HG02642 (cell line): ENCODE measurements around the gene SHB.

Source experiments
- ATAC-seq: cut with Tn5 transposase; IDR thresholded peaks from one replicate; pipeline ENCODE4 v1.9.1; 2021; ENCODE audit warnings: mild to moderate bottlenecking; ENCODE audit not compliant: unreplicated experiment, poor library complexity

The SHB gene

DNA sequence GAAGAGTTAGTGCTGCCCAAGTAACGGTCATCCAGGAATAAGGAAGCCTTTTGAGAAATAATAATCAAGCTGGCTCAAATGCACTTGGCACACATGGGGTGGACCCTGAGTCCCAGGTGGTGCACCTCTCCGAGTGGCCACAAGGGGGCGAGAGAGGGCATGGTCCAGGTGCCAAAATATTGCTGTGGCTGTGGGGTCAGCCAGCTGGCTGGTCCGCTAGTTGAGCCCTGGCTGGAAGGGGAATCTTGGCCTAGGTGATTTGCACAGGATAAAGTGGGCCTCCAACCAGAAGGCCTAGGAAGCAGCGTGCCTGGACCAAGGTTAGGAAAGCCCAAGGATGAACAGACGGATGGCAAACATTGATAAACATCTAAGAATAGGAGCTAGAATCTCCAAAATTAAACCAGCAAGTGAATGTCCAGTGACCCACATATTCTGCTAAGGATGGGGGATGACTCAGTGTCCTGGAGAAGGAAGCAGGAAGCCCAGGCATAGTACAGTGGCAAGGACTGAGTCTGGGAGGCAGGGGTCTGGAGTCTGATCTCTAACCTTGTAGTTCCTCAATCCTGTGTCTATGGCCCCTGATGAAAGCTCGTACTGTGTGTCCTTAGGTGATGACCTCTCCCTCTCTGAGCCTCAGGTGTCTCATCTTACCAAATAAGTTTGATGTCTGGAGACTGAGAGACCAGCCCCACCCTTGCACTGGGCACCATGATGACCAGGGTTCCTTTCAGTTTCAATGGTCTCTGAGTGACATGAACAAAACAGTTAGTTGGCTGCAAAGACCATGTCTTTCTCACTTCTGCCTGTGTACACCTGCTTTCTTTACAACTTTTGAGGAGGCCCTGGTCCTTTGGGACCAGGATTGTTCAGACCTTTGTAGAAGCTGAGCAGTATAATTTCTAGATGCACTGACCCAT lies 19.2 kb upstream of the SHB start:
- ATAC-seq, result peak; percentile 54

DNA sequence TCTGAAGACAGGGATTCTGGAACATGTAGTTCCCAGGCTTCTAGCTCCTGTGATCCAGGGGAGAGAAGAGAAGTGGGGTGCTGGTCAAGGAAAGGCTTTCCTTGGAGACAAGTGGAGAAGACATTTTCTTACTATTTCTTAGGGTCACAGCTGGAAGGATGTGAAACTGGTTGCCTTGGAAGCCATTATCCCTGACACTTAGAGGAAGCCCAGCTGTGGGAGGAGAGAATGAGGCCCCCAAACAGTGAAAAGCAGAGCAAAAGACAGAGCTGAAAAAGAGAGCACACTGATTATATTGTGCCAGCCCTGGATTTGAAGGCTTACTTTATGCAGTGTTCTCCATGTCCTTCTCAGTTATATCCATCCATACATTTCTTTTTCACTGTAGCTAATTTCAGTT lies 17.5 kb upstream of the SHB start:
- no peak for ATAC-seq

DNA sequence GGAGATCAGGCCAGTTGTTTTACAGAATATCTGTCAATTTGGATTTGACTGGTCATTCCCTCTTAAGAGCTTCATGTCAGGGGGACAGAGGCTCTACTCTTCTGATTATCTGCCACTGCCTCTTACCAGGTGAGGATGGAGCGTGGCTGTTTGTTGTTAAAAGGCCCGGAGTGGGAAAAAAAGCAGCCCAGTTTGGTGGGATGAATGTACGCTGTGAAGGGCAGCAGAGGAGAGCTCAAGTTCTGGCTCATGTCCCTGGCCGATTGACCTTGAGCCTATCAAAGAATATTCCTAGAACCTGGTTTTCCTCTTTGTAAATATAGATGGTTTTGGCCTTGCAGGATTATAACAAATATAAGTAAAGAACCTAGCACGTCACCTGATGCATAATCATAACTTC lies 16.3 kb upstream of the SHB start:
- ATAC-seq, result no peak

DNA sequence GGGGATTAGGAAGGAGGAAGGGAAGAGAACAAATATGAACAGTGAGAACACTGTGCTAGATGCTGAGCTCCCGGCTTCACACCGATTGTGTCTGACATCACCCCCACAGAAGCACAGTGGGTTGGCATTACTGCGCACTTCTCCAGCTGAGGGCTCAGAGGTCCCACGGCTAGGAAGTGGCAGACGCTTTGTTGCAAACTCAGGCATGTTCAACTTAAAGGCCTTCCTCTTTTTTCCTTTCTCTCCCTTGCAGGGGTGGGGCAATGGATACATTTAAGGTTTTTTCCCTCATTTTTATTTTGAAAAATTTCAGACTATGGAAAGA lies 15.5 kb upstream of the SHB start:
- no peak for ATAC-seq

DNA sequence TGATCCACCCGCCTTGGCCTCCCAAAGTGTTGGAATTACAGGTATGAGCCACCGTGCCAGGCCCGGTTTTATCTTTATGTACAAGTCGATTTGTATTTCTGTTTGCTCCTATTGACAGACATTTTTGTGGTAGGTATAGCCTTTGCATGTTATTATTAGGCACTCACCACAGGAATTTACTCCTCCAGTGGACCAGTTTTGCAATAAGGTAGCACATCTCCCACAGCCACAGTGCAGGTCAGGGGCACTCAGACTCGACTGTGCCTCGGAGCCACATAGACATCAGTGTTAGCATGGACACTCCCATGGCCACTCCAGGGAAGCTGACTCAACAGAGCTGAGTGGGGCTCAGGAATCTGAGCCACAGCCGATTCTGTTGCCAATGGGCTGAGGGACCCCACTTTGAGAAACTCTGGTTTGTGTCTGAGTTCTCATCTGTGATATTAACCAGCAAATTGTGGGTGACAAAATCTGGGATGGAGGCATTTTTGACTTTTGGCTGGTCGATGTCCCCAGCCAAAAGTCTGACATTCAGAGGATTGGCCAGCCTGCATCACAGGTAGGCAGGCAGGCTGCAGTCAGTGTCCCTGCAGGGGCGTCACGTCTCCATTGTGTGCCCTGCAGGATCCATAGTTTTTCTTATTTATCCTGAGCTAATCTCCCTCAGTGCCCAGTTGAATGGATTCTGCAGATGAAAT lies 15.0 kb upstream of the SHB start:
- ATAC-seq, result no peak

DNA sequence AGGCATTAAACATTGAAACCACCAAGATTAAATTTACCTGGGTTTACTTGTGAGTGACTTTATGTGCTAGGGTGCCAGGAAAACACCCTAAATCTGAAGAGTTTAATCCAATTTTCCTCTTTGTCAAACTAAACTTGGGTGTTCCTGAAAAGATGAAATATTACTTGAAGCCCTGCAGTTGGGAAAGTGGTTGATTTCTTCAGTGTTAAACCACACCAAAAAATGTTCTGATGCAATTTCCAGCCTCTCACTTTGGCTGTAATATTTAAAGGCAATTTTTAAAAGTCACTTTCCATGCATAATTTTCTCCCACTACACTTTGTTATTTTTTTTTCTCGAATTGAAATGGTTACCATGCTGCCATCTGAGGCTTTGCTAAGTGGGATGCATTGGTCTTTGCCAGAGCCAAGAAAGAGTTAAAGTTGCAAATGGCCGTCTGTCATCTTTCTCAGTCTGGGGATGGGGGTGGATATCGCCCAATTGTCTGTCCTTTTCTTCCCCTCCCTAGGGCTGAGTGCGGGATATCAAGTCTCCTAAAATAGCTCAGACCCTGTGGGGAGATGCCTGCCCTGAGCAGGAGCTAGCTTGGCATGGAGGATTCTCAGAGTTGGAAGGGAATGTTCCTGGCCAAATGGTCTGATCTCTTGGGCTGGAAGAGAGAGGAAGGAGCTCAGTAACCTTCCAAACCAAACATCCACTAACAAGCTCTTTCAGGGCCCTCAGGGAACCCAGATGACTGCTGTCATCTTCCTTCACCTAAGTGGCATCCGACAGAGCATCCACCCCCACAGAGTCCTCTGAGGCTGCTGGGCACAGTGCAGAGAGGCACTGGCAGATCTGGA lies 13.6 kb upstream of the SHB start:
- no peak for ATAC-seq

DNA sequence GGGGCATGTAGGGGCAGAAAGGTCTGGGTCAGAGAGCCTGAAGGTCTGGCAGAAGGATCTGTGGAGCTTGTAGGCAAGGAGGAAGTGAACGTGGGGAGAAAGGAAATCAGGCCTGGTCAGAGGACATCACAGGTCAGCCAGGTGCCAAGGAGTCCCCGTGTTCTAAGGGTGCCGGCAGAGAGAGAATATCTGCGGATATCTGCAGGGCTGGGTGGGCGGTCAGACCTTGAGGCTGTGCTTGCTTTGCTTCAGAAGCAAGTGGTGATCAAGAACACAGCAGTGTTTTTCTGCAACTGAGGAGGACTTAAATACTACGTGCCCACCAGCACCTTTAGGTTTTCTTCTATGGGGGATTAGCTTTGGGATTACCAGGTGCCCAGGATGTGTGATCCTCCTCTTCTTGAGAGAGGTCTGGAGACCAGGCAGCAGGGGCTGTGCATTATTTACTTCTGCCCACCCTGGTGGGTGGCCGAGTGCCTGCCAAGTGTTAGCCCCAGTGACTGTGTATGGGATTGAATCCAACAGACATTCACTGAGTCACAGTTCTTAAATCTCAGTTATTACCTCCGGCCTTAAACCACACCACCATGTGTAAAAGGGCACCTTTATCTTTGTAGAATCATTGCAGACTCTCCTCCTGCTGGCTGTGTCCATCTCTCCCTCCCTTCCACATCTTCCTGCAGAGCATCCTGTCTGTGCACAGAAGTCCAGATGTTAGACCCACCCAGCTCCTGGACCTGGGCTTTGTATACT lies 12.5 kb upstream of the SHB start:
- no peak for ATAC-seq

DNA sequence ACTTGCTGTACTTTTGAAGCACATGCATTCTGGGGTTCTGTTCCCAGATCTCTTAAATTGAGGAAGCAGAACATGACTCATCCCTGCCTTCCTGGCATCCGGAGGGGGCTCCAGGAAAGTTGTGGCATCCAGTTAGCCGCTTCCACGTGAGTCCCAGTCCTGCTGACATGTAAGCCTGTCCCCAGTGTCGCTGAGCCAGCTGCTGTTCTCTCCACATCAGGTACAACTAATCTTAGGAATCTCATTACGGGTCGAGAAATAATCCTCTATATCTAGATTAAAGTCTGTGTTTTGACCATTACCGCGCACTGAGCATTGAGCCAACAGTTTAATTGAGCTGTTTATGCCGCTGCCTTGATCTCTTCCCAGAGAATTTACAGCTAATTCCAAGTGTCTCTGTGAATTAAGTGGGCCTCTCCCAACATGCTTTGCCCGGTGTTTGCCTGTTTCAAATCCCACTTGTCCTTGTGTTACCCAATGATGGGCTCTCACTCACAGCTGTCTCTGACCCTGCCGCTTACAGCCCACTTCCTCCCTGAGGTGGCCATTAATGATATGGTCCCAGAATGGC lies 10.5 kb upstream of the SHB start:
- no peak for ATAC-seq

DNA sequence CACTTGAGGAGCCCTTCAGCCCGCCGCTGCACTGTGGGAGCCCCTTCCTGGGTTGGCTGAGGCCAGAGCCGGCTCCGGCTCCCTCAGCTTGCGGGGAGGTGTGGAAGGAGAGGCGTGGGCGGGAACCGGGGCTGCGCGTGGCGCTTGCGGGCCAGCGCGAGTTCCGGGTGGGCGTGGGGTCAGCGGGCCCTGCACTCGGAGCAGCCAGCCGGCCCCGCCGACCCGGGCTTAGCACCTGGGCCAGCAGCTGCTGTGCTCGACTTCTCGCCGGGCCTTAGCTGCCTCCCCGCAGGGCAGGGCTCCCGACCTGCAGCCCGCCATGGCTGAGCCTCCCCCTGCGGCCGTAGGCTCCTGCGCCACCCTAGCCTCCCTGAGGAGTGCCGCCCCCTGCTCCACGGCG lies 6.2 kb upstream of the SHB start:
- ATAC-seq, result no peak

DNA sequence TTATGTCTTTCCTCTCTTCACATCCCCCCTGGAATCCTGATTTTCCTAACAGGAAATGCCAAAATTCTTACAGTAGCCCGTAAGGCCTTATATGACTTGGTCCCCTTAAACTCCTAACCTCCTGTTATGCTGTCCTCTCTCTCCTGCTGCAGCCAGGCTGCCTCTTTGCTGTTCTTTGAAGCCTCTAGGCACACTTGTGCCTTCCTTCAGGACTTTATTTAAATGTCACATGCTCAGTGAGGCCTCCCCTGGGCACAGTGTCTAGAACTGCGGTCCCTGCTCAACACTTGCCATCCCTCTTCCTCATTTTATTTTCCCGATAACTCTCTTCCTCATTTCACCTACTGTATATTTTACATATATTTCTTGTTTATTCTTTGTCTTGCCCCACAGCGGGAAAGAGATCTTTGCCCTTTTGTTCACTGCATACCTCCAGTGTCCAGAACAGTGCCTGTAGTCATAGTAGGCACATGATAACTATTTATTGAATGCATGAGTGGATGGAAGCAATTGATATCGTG lies 5.5 kb upstream of the SHB start:
- no peak for ATAC-seq

DNA sequence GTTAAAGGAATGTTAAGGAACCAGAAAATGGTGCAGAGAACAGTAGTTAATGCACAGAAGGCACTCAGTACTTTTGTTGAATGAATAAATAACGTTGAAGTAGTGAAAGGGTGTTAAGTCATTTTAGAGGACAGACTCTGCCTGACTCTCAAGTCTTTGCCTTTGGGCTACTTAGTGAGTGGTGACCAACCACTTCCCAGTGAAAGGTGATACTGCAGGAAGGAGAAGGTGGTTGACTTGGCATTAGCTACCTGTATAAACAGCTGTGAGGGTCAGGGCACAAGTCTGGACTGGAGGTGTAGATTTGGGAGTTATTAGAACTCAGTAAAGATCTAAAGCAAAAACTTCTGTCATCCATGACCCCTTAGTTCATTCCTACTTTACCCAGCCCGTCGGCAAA lies 4.9 kb upstream of the SHB start:
- ATAC-seq, result no peak

DNA sequence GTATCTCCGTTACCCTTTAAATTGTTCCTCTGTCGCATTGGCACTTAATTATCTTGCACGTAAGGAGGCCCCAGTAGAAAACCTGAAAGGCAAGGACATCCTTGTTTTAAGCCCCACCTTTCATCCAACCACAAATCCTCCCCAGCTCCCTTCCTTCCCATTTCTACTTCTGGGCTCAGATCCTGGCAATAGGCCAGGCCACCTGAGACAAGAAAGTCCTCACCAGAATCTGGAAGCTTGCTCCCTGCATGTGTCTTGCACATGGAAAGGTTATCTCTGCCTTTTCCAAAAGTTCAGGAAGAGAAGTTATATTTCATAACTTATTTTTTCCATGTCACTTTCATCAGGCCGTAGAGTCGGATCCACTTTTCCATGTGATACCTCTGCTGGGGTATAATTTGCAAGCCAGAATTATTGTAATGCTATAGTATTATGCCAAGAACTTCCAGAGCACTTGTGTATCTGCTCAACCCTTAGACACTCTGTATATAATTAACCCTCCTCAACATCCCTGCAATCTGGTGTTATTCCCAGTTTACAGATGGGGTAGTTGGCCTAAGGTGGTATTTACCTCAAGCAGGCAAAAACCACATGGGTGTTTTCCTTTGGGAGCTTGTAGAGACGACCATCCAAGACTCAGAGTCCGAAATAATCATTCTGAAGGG lies 2.6 kb upstream of the SHB start:
- no peak for ATAC-seq

DNA sequence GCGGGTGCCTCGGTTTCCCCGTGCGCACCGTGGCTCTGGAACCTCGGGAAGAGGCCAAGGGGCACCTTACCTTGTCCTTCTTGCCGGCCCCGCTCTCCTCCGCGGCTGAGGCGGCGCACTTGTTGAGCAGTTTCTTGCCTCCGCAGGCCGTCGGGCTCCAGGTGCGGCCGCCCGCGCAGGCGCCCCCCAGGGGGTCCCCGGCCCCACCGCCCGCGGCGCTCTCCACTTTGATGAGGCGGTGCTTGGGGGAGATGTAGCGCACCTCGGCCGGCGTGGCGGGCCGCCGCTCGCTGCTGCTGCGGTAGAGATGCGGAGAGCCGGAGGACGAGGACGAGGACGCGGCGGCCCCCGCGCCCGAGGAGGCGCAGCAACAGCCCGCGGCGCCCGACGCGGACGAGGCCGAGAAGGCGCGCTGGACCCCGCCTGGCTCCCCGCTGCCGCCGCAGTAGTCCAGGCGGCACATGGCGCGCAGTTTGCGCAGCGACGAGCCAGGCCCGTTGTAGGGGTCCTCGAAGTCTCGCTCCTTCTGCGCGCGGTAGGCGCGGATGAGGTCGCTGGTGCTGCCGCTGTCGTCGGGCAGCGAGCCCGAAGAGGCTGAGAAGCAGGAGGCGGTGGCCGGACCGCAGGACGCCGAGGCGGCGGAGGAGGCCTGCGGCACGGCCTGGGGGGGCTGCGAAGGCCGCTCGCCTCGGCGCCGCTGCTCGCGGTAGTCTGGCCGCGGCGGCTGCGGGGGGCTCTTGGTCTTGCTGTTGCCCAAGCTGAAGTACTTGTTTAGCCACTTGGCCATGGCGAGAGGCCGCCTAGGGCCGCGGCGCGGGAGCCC lies 957 bp downstream of the SHB start:
- no peak for ATAC-seq

DNA sequence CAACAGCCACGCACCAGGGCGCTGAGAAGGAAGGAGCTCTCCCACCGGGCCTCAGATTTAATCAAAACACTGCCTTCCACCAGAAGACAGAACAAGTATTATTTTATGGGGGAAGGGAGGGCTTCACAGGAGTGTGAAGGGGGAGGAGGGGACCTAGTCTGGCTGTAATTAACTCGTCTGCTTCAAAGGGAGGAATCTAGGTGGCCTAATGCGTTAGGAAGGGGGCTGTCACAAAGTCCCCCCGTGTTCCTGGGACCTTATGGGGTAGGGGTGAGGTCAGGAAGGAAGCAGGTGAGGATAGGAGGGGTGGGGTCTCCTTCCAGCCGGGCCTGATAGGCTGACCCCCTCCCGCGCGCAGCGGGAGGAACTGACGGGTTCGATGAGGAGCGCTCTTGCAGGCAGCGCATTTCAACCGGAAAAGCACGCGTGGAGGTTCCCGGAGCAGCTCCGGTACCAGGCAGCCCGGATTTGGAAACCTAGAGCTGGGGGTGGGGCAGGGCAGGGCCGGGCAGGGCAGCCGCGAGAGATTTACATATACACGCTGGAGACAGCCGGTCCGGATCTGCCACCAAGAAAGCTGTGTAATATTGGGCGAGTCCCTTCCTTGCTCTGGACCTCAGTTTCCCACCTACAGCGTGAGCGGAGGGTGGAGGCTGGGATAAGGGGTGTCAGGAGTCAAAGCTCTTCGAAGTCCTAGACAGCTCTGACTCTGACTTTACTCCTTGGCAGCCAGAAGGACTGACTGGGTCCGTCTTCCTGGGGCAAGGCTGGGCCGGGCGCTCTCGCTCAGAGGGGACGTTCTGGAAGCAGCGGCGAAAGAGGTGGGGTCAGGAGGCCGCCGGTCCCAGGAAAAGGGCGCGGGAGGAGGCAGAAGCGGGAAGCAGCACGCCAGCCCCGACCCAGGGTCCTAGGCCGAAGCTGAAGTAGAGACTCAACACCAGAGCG lies 1.8 kb downstream of the SHB start:
- ATAC-seq, result no peak

DNA sequence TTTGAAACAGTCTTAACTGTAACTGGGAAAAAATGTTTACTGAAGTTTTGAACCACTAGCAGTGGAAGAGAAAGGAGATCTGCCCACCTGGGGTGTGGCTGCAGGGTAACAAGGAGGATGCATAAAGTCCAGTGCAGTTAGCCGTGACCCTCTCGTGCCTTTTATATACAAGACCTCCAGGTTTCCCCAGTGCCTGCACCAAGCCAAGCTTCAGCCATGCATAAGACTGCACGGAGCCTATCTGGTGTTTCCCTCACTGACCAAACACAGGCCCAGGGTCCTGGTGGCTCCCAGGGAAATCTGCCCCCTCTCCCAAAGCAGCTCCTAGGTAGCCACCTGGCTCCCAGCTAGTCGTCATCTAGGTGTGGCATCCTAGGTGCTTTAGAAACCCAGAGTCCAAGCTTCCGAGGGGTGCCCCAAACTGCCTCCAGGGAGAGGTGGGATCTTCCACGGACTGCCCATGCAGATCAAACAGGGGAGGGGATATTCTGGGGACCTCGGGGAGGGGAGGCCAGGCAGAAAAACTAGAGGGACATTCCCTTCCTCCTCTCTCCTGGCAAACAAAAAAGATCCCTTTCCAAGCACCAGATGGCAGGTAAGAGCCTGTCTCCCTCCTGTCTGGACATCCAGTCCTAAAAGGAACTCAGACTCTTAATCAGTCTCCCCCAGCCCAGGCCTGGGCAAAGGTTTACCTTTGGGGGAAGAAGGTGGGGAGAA lies 2.7 kb downstream of the SHB start:
- no peak for ATAC-seq

DNA sequence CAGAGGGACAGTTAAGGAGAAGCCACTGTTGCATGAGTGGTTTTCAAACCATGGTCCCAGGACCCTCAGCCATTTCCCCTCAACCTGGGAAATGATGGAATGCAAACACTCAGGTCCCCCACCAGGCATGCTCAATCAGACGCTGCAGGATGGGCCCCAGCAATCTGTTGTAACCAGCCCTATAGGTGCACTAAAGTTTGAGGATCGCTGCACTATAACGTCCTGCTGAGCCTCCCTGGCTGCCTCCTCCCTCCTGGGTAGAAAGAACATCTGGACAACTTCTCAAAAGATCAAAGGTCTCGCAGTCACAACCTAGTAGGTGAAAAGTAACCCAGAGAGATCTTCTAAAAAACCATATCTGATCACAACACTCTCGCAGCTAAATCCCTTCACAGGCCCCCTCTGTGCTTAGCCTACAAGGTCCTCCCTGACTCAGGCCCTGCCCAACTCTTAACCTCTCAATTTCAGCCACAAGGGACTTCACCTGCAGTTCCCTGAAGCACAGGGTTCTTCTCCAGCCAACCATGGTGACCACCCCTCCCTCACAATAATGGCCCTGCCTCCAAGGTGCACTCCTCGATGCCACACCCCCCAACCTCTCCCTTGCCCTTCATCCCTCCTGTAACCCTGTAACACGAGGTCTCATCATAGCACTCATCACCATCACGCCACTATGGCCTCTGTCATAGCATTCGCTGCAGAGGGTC lies 3.5 kb downstream of the SHB start:
- ATAC-seq, result peak; percentile 36
